Stimulated activated CD8-positive, alpha-beta memory T cell treated with anti-CD3 and anti-CD28 coated beads, Interleukin-12 subunit alpha, Interleukin-12 subunit beta, amount 100 ng/mL, for 1 hour (primary cell): ENCODE data around the gene LFNG.
A peak's percentile ranks its signal among the peaks of the same experiment; 100 is the strongest.
"Not testable (repeated sequence)": the region's sequence is repeated elsewhere in the genome, so short reads cannot be mapped to it uniquely, and the experiment has no call there.

Experiments used
- DNase-seq: peaks from one replicate; pipeline ENCODE4 v3.0.0-alpha.2; 2020; ENCODE audit warnings: low read depth

The LFNG gene

GRCh38 chr7:2545746-2546425, 26.3 kb downstream of the LFNG start:
- DNase-seq, result no peak

- no peak for DNase-seq
These were observed 27.4 kb downstream of the LFNG start for GRCh38 chr7:2546776-2547586.

GRCh38 chr7:2551418-2551817, 31.8 kb downstream of the LFNG start:
- DNase-seq, result no peak

- DNase-seq, result no peak
These were observed 33.5 kb downstream of the LFNG start for GRCh38 chr7:2553108-2553507.

GRCh38 chr7:2553831-2554581, 34.4 kb downstream of the LFNG start:
- DNase-seq, result no peak

- DNase-seq, result no peak
These were observed 35.1 kb downstream of the LFNG start for GRCh38 chr7:2554661-2555111.

GRCh38 chr7:2555121-2556052, 35.8 kb downstream of the LFNG start, which contains the start of gene BRAT1:
TSS of gene BRAT1 (minus strand) at chr7:2555524. CDS start at chr7:2554431, 1,093 bp downstream.
- peak; percentile 91 for DNase-seq

- peak; percentile 84 for DNase-seq
These were observed 39.2 kb downstream of the LFNG start, which contains the start of gene IQCE for GRCh38 chr7:2558629-2559282. TSS of gene IQCE (plus strand) at chr7:2558979. CDS start at chr7:2559182, 203 bp downstream.

GRCh38 chr7:2559283-2559950, 39.8 kb downstream of the LFNG start:
- DNase-seq, result no peak

GRCh38 chr7:2563955-2564354, 44.4 kb downstream of the LFNG start:
- DNase-seq, result not testable (repeated sequence)

GRCh38 chr7:2564970-2565540, 45.5 kb downstream of the LFNG start:
- DNase-seq, result no peak

GRCh38 chr7:2566348-2566889, 46.8 kb downstream of the LFNG start:
- no peak for DNase-seq

GRCh38 chr7:2566890-2567678, 47.5 kb downstream of the LFNG start:
- DNase-seq, result no peak

GRCh38 chr7:2567679-2568278, 48.2 kb downstream of the LFNG start:
- DNase-seq, result no peak

- DNase-seq, result no peak
These were observed 49.1 kb downstream of the LFNG start for GRCh38 chr7:2568521-2569223.

- no peak for DNase-seq
These were observed 49.8 kb downstream of the LFNG start for GRCh38 chr7:2569421-2569820.

- no peak for DNase-seq
These were observed 50.4 kb downstream of the LFNG start for GRCh38 chr7:2570021-2570420.

GRCh38 chr7:2571409-2571808, 51.8 kb downstream of the LFNG start:
- no peak for DNase-seq
